Measurements from ENCODE around the gene HCN2.

The HCN2 gene

DNA sequence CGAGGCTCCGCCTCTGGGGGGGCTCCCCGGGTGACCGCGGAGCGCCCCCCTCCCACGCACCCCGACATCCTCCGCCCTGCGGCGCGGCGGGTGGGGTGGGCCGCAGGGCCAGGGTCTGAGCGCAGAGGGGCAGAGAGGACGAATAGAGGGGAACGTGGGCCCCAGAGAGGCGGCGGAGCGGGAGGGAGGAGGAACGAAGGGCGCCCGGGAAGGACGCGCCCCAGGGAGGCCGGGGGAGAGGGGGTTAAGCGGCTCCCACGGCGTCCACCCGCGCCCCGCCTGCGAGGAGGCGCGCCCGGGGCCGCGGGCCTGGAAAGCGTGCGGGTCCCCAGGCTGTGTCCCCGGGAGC is 1.0 kb downstream of the HCN2 start:
- no peak overlapping the region for H3K27ac ChIP-seq (ENCODE audit: poor library complexity, severe bottlenecking)
- H3K4me3 ChIP-seq (ENCODE audit: severe bottlenecking): no peak overlapping the region
- peaks cover 29% of the 10 kb centered on the region for H3K27me3 ChIP-seq (ENCODE audit: insufficient read depth, poor library complexity, severe bottlenecking)
- no peaks in the 10 kb centered on the region for H3K36me3 ChIP-seq (ENCODE audit: low read depth)
- H3K9me3 ChIP-seq (ENCODE audit: severe bottlenecking): no peaks in the 10 kb centered on the region
- no peaks in the 10 kb centered on the region for H3K4me1 ChIP-seq (ENCODE audit: insufficient read depth, poor library complexity, severe bottlenecking)
- no peak for TF ChIP-seq CTCF (IDR thresholded peaks at IDR 0.05; ENCODE audit: poor library complexity, severe bottlenecking)
- DNase-seq (ENCODE audit: low spot score): no peak
- ATAC-seq (ENCODE audit: low read depth): no peak

- Histone ChIP-seq H3K27ac (ENCODE audit: poor library complexity, severe bottlenecking) (no peak overlapping the region), H3K27me3 (ENCODE audit: insufficient read depth, poor library complexity, severe bottlenecking) (peaks cover 29% of the 10 kb centered on the region)
Observed at GRCh38 chr19:591099-591958, 1.6 kb downstream of the HCN2 start.

DNA sequence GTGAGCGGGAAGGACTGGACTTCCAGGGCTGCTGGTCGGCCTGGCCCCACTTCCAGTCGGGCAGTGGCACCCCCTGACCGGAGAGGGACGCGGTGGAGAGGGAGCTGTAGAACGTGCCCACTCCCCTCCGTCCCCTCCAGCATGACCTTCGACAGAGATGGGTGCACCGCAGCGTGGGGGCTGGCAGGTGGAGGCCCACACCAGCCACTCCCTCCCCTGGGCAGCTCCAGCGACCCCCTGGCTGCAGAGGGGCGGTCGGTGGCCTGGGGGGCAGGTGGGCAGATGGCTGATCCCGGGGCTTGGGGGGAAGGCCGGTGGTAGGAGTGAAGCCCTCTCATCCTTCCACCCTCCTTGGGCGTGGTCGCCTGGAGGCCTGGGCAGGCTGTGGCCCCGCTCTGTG is 2.4 kb downstream of the HCN2 start:
- no peak for ATAC-seq (ENCODE audit: low read depth)
- Histone ChIP-seq H3K4me1 (ENCODE audit: insufficient read depth, poor library complexity, severe bottlenecking) (no peaks in the 10 kb centered on the region), H3K36me3 (ENCODE audit: low read depth) (no peaks in the 10 kb centered on the region), H3K4me3 (ENCODE audit: severe bottlenecking) (no peak overlapping the region), H3K27me3 (ENCODE audit: insufficient read depth, poor library complexity, severe bottlenecking) (peaks cover 29% of the 10 kb centered on the region), H3K27ac (ENCODE audit: poor library complexity, severe bottlenecking) (no peak overlapping the region), H3K9me3 (ENCODE audit: severe bottlenecking) (no peaks in the 10 kb centered on the region)
- no peak for DNase-seq (ENCODE audit: low spot score)
- TF ChIP-seq CTCF (IDR thresholded peaks at IDR 0.05; ENCODE audit: poor library complexity, severe bottlenecking): no peak

More at GRCh38 chr19:591099-591958, 1.6 kb downstream of the HCN2 start:
- Histone ChIP-seq H3K36me3 (ENCODE audit: low read depth) (no peaks in the 10 kb centered on the region), H3K4me3 (ENCODE audit: severe bottlenecking) (no peak overlapping the region), H3K4me1 (ENCODE audit: insufficient read depth, poor library complexity, severe bottlenecking) (no peaks in the 10 kb centered on the region), H3K9me3 (ENCODE audit: severe bottlenecking) (no peaks in the 10 kb centered on the region)
- ATAC-seq (ENCODE audit: low read depth) (no peak), DNase-seq (ENCODE audit: low spot score) (no peak)
- TF ChIP-seq CTCF (IDR thresholded peaks at IDR 0.05; ENCODE audit: poor library complexity, severe bottlenecking): no peak

GRCh38 chr19:593055-593454 is 3.4 kb downstream of the HCN2 start:
- Histone ChIP-seq H3K4me3 (ENCODE audit: severe bottlenecking) (no peak overlapping the region), H3K9me3 (ENCODE audit: severe bottlenecking) (no peaks in the 10 kb centered on the region), H3K36me3 (ENCODE audit: low read depth) (no peaks in the 10 kb centered on the region), H3K27me3 (ENCODE audit: insufficient read depth, poor library complexity, severe bottlenecking) (peaks cover 29% of the 10 kb centered on the region), H3K4me1 (ENCODE audit: insufficient read depth, poor library complexity, severe bottlenecking) (no peaks in the 10 kb centered on the region), H3K27ac (ENCODE audit: poor library complexity, severe bottlenecking) (no peak overlapping the region)
- DNase-seq (ENCODE audit: low spot score) (no peak), ATAC-seq (ENCODE audit: low read depth) (no peak)
- no peak for TF ChIP-seq CTCF (IDR thresholded peaks at IDR 0.05; ENCODE audit: poor library complexity, severe bottlenecking)

- ATAC-seq (ENCODE audit: low read depth) (no peak), DNase-seq (ENCODE audit: low spot score) (no peak)
- TF ChIP-seq CTCF (IDR thresholded peaks at IDR 0.05; ENCODE audit: poor library complexity, severe bottlenecking): no peak
- no peak overlapping the region for H3K27ac ChIP-seq (ENCODE audit: poor library complexity, severe bottlenecking)
- no peaks in the 10 kb centered on the region for H3K36me3 ChIP-seq (ENCODE audit: low read depth)
- peaks cover 26% of the 10 kb centered on the region for H3K27me3 ChIP-seq (ENCODE audit: insufficient read depth, poor library complexity, severe bottlenecking)
- no peaks in the 10 kb centered on the region for H3K4me1 ChIP-seq (ENCODE audit: insufficient read depth, poor library complexity, severe bottlenecking)
- H3K9me3 ChIP-seq (ENCODE audit: severe bottlenecking): no peaks in the 10 kb centered on the region
- no peak overlapping the region for H3K4me3 ChIP-seq (ENCODE audit: severe bottlenecking)
Observed at GRCh38 chr19:593505-593904, 3.8 kb downstream of the HCN2 start.

All from RWPE2 (cell line).